ENCODE data around the gene AMFR.

GRCh38 chr16:56325956-56326355, 99.4 kb downstream of the AMFR start:
- no peak for TF ChIP-seq CREM (IDR thresholded peaks at IDR 0.05; ENCODE audit: low read depth)
- TF ChIP-seq CEBPB (IDR thresholded peaks at IDR 0.05; ENCODE audit: borderline replicate concordance in 1 of 2, low read depth in 2 of 2, low read length in 2 of 2), result no peak
- no peak for TF ChIP-seq CBFB (IDR thresholded peaks at IDR 0.05; ENCODE audit: low read depth)
- no peak for TF ChIP-seq POLR2A (IDR thresholded peaks at IDR 0.05; ENCODE audit: low read depth, low read length)
- no peak for TF ChIP-seq RFX5 (IDR thresholded peaks at IDR 0.05; ENCODE audit: low read depth, low read length)
- no peak for TF ChIP-seq NBN (IDR thresholded peaks at IDR 0.05)
- no peak for TF ChIP-seq CTCF (IDR thresholded peaks at IDR 0.05 in 2 of 3, conservative IDR thresholded peaks at IDR 0.05 in 1 of 3; ENCODE audit: control insufficient read depth in 2 of 3, extremely low read depth in 1 of 3, insufficient read depth in 1 of 3, low read depth in 3 of 3, low read length in 3 of 3)

All from GM12878 (cell line).